Stimulated activated CD8-positive, alpha-beta memory T cell treated with anti-CD3 and anti-CD28 coated beads, Interleukin-7, amount 100 ng/mL, for 48 hours (primary cell): Measurements from ENCODE around the gene KCNQ1.

Source experiments
- DNase-seq, 2 donors: peaks; one replicate each; pipeline ENCODE4 v3.0.0-alpha.2; 2020; ENCODE audit warnings: low read depth in 1 of 2; ENCODE audit errors: extremely low read depth in 1 of 2

The KCNQ1 gene

GRCh38 chr11:2564588-2565425 is 120.0 kb downstream of the KCNQ1 start:
- no peak for DNase-seq

GRCh38 chr11:2565447-2566222 is 120.8 kb downstream of the KCNQ1 start:
- no peak for DNase-seq

- no peak for DNase-seq
Observed at GRCh38 chr11:2566223-2567025, 121.6 kb downstream of the KCNQ1 start.

DNA sequence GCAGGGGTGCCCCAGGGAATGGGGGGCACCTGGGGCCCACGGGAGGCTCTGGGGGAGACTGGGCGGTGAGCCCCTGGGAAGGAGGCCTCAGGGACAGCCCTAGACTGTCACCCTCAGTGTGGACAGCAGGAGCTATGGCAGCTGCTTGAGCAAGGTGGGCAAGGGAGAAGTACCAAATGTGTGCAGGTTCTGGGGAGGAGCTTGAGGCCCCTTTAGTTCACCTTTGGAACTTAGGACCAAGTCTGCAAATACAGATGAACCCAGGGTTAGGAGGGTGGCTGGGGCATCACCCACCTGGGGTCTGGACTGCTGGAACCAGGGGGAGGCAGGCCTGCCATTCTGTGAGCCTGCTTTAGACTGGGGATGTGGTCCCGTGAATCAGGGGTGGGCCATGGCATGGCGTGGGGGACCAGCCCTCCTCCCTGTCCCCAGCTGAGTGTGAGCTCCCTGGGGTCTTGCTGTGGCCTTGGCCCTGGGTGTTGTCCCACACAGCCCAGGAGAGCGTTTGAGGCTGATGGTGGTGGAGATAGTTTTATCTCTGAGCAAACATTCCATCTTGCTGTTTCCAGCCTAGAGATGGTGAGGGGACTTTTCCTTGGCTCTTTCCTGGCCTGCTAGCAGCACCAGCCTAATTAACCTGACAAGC is 122.3 kb downstream of the KCNQ1 start:
- no peak for DNase-seq

DNA sequence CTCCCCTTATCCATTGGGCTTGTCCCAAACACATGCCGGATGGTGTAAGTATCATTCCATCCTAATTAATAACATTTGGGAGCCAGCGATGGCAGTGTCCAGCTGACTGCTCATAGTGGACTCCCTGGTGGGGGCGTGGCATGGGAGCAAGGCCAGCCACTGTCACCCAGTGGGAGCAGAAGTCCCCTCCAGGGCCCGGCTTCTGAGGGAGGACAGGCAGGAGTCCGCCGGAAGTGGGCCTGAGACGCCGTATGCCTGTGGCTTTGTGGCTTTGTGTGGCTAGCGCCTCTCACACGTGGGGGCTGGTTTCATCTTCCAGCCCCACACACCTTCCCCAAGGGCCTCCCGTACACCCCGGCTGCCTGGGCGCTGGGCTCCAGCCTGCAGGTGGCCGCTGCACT is 124.5 kb downstream of the KCNQ1 start:
- no peak for DNase-seq

GRCh38 chr11:2569731-2570210 is 125.0 kb downstream of the KCNQ1 start:
- DNase-seq = no peak

GRCh38 chr11:2570211-2570811 is 125.5 kb downstream of the KCNQ1 start:
- no peak for DNase-seq

GRCh38 chr11:2570841-2571597 is 126.2 kb downstream of the KCNQ1 start:
- no peak for DNase-seq

- DNase-seq = no peak
Observed at GRCh38 chr11:2571598-2572281, 126.9 kb downstream of the KCNQ1 start.

DNA sequence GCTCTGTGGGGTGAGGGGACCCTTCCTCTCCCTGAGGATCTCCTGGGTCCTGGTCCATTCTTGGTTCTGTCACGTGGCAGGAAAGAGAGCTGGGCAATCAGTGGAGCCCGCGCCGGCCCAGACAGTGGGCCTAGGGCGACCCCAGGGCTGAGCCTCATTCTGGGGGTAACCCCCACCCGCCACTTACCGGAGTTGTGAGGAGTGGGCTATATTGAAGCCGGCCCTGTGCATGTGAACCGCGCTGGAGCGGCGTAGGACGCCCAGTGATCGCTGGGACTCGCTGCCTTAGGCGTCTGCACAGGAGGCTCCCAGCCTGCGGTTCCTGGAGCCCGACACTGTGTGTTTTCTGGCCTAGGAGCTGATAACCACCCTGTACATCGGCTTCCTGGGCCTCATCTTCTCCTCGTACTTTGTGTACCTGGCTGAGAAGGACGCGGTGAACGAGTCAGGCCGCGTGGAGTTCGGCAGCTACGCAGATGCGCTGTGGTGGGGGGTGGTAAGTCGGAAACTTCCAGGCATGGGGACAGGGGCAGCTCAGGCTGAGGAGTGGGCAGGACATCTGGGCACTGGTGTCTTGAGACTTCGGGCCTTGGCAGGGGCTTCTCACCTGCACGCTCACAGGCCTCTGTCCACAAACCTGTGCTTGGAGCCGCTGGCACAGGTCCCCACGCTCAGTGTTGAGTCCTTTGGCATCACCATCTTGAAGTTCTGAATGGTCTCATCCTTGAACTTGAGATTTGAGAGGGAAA is 127.9 kb downstream of the KCNQ1 start:
- DNase-seq = no peak

DNA sequence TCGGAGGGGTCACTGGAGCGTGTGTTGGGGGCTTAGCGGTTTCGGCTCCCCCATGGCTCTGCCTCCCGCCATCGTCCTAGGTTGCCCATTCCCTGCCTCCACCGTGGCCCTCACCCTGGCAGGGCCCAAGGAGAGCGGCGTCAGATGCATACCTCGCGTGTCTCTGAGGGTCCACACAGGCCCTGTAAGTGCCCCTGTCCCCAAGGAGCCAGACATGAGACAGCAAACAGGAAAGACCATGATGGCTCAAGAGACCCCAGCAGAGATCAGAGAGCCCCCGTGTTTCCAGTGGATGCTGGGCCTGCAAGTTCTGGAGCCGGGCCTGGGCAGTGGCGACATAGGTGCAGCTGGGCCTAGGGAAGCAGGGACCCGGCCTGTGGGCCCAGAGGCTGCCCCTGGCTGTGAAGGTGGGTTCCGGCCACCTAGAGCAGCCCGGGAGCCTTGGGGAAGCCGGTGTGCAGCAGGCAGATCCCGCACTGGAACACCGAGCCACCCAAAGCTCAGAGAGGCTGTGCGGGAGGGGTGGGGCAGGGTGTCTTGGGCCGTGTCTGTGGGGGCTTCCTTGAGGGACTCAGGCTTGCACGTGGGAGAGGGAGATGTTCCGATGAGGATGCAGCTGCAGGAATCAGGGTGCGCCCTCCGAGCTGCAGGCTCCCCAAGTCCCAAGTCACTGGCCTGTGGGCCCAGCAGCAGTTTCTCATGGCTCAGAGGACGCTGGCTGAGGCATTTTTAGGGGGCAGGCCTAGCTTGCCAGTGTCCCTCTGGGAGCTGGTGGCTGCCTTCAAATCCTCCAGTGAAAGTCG is 128.6 kb downstream of the KCNQ1 start:
- no peak for DNase-seq

- DNase-seq = no peak
Observed at GRCh38 chr11:2574043-2574552, 129.3 kb downstream of the KCNQ1 start.

DNA sequence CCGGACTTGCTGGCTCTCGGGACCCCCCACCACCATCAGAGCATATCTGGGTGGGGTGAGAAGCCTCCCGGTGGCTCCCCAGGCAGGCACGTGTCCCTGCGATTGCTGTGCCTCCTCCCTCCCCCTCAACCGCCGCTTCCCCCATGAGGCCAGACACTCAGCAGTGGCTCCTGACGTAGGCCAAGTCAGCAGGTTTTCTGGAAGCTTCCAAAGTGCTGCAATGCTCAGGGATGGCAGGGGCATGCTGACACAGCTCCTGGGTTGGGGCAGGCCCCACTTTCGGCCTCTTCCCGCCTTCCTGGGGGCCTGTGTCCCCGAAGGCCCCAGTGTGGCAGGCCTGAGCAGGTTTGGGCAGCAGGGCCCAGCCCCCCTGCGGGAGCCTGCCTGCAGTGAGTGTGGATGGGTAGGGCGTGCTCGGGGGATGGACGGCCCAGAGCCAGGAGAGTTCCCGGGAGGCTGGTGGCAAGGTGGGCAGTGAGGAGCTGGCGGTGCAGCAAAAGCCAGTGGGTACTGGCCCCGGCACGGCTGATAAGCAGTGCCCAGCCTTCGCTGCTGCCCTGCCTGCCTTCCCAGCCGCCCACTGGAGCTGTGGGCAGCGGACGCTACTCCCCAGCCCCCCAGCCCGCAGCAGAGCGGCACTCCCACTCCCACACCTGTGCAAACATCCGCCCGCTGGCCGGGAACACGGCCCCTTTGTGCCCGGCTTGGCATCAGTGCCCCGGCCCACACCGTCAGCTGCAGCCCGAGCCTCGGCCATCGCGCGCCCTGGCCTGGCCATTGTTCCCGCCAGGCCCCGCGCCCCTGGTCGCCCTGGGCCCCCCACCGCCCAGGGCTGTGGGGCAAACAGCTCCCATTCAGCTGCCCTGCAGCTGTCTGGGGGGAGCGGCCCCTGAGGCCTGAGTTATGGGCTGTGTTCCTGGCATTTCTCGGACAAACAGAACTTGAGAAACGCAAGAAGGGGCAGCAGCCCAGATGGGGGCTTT is 130.0 kb downstream of the KCNQ1 start:
- DNase-seq = no peak

- no peak for DNase-seq
Observed at GRCh38 chr11:2575591-2576051, 130.8 kb downstream of the KCNQ1 start.

- DNase-seq = no peak
Observed at GRCh38 chr11:2576111-2576510, 131.3 kb downstream of the KCNQ1 start.

DNA sequence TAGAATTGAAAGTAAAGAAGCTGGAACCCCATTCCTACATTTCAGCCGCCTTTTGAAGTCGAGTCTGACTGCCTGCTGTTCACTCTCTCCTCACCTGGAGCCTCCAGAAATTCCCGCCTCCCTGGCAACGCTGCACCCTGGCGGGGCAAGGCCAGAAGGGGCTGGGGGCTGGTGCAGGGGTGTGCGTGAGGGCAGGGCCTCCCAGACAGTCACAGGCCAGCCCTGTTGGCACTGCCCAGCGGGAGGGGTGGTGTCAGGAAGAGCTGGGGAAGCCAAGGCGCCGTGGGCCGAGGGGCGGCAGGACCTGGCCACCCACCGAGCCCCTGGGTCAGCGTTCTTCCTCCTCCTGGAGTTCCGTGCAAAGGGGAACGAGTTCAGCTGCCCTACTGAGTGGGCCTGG is 131.7 kb downstream of the KCNQ1 start:
- DNase-seq = no peak
